Spleen (tissue), 7 donors: Measurements from ENCODE around the gene MUSK.

Experiments
- CTCF ChIP-seq, 11 experiments: fragments of 200-600 bp in 7 of 11; fragments of 450-650 bp in 4 of 11; sonication (generic) in 4 of 11; IDR thresholded peaks in 8 of 11; conservative IDR thresholded peaks in 3 of 11; 1 replicate in 7 of 11; 2 replicates in 4 of 11; pipeline versions ENCODE4 v1.4.0 to v1.8.0; 2016 to 2021; ENCODE audit warnings: antibody characterized with exemption in 11 of 11, inconsistent platforms in 4 of 11, mild to moderate bottlenecking in 1 of 11
- POLR2A ChIP-seq, 3 donors: fragments of 450-650 bp; IDR thresholded peaks; one replicate each; pipeline ENCODE4 v1.5.1; 2017; ENCODE audit warnings: antibody characterized with exemption in 3 of 3, mild to moderate bottlenecking in 1 of 3
- donor health status: DM: no; HTN: no; CAD: no; lungs with moderate emphysema.
- donor health status: DM: no; HTN: no; CAD: no.
- donor health status: DM: no; HTN: no; CAD: no.

- TF ChIP-seq POLR2A (IDR thresholded peaks at IDR 0.05) (no peak), CTCF (IDR thresholded peaks at IDR 0.05 in 8 of 11, conservative IDR thresholded peaks at IDR 0.05 in 3 of 11) (no peak)
These were observed 89.6 kb downstream of the MUSK start for GRCh38 chr9:110758201-110758600.
